BE2C (cell line): ENCODE data around the gene TTC31.
"Not testable (repeated sequence)": the region's sequence is repeated elsewhere in the genome, so short reads cannot be mapped to it uniquely, and the experiment has no call there.

Experiments used
- DNase-seq: peaks from one replicate; pipeline ENCODE4 v3.0.0-alpha.2; 2020
- H3K27me3 ChIP-seq: fragments of 250-450 bp; sonication (Bioruptor Pico); 2 replicates; pipeline ENCODE4 v1.5.1; 2020; ENCODE audit warnings: mild to moderate bottlenecking
- H3K36me3 ChIP-seq: fragments of 250-450 bp; sonication (Bioruptor Pico); 2 replicates; pipeline ENCODE4 v1.5.1; 2020; ENCODE audit warnings: mild to moderate bottlenecking
- H3K4me1 ChIP-seq: fragments of 250-450 bp; sonication (Bioruptor Pico); 2 replicates; pipeline ENCODE4 v1.5.1; 2020
- H3K4me3 ChIP-seq: 2 replicates; pipeline ENCODE4 v1.5.1; 2011; ENCODE audit warnings: low read depth, low read length
- H3K9me3 ChIP-seq: fragments of 250-450 bp; sonication (Bioruptor Pico); 2 replicates; pipeline ENCODE4 v1.5.1; 2020
- CTCF ChIP-seq: IDR thresholded peaks from 2 replicates; pipeline ENCODE4 v1.5.1; 2012; ENCODE audit warnings: mild to moderate bottlenecking, low read depth, low read length

TTC31 gene

DNA sequence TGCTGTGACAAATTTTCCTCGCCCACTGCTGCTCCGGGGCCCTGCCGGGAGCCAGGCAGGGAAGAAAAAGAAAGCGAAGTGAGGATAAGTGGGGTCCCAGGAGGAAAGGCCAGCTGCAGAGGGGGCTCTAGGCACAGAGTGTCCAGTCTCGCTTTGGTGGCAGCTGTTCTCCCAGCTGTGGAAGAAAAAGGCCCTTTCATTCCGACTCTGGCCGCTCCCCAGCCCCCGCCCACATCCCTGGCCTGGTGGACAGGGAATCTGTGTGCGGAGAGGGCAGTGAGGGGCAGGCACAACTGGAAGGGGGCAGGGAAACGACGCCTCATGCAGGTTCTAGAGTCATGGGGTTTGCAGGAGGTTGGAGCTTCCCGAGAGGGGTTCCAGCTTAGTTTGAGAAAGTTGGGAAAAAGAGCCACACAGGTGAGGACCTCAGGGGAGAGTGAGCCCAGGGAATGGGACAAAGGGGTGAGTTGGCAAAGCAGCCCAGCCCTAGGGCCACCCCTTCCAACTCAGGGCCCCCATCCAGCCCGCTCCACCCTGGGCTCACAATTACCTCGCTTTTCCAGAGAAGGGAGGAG, 43.0 kb upstream of the TTC31 start:
- H3K36me3 ChIP-seq, result no peaks in the 10 kb centered on the region
- H3K4me3 ChIP-seq, result peak overlapping the region; percentile 69
- peaks cover 3% of the 10 kb centered on the region; the same call in 1 of the 2 replicates for H3K4me1 ChIP-seq
- H3K9me3 ChIP-seq, result no peaks in the 10 kb centered on the region
- no peaks in the 10 kb centered on the region for H3K27me3 ChIP-seq
- TF ChIP-seq CTCF, result no peak
- DNase-seq, result peak; percentile 30

- DNase-seq, result peak; percentile 89
- no peaks in the 10 kb centered on the region for H3K9me3 ChIP-seq
- peaks cover 3% of the 10 kb centered on the region; the same call in 1 of the 2 replicates for H3K4me1 ChIP-seq
- no peaks in the 10 kb centered on the region for H3K36me3 ChIP-seq
- H3K27me3 ChIP-seq, result no peaks in the 10 kb centered on the region
- TF ChIP-seq CTCF, result no peak
- H3K4me3 ChIP-seq, result peak overlapping the region; percentile 69
Measured at GRCh38 chr2:74440378-74441169, 42.3 kb upstream of the TTC31 start.

GRCh38 chr2:74441170-74441689, 41.7 kb upstream of the TTC31 start:
- no peaks in the 10 kb centered on the region for H3K36me3 ChIP-seq
- H3K9me3 ChIP-seq, result no peaks in the 10 kb centered on the region
- no peak for DNase-seq
- H3K4me3 ChIP-seq, result no peak overlapping the region
- peaks cover 3% of the 10 kb centered on the region; the same call in 1 of the 2 replicates for H3K4me1 ChIP-seq
- no peak for TF ChIP-seq CTCF
- H3K27me3 ChIP-seq, result no peaks in the 10 kb centered on the region

DNA sequence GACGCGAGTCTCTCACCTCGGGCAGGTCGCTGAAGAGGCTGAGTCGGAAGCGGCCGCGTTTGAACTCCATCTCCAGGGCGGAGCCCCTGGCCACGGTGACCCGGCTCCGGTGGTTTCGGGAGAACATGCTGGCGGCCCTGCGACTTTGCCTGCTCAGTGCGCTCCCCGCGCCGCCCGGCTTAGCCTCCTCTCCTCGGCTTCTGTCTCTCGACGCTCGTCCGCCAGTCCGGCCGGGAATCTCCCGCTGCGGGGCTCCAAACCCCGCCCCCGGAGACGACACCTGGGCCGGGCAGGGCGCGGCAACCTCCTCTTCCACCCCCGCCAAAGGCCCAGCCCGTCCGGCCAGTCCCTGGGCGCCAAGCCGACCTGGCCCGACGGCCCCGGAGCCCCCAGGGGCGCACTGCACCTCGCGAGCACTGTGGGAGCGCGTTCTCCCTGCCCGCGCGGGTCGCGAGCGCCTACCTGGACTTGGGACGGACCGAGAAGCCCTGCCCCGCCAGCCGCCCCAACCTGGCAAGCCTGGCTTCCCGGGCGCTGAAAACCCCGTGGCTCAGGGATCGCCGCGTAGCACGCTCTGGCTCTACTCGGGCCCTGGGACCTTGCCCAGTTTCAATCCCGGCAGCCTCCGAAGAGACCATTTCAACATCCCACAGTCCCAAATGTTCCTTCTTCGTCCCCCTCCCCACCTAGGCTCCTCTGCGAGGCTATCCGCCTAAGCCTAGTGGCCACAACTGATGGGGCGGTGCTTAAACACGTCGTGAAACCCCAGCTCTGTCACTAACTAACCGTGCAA, 41.0 kb upstream of the TTC31 start, which contains the start of gene RTKN:
Gene RTKN (minus strand): TSS at position 248 of the 793 bp plus-strand sequence. CDS start 121 bp downstream, at position 127.
- Histone ChIP-seq H3K4me1 (peaks cover 3% of the 10 kb centered on the region; the same call in 1 of the 2 replicates), H3K27me3 (no peaks in the 10 kb centered on the region), H3K4me3 (peak within 1 kb of the TSS; percentile 69), H3K36me3 (no peaks in the 10 kb centered on the region), H3K9me3 (no peaks in the 10 kb centered on the region)
- TF ChIP-seq CTCF, result no peak
- no peak for DNase-seq

GRCh38 chr2:74442483-74443297, 40.2 kb upstream of the TTC31 start:
- H3K36me3 ChIP-seq, H3K4me3 ChIP-seq, DNase-seq, H3K4me1 ChIP-seq, H3K9me3 ChIP-seq, H3K27me3 ChIP-seq: not testable (repeated sequence)
